Esophagus (tissue), 2 donors: ENCODE data around the gene TAS1R3. TPM values are rescaled to one million over a fixed set of nuclear protein-coding genes. Genes with fewer than 3 reads are reported as not detected.

Source experiments
- H3K27ac ChIP-seq, 2 donors: one replicate each; pipeline ENCODE4 v1.5.1; 2013; ENCODE audit warnings: low read depth in 2 of 2, mild to moderate bottlenecking in 2 of 2, inconsistent platforms in 1 of 2, low read length in 1 of 2, moderate library complexity in 1 of 2
- H3K27me3 ChIP-seq, 2 donors: one replicate each; pipeline ENCODE4 v1.6.1; 2013; ENCODE audit warnings: low read length in 2 of 2, control low read depth in 1 of 2, mild to moderate bottlenecking in 1 of 2; ENCODE audit not compliant: insufficient read depth in 2 of 2, control insufficient read depth in 1 of 2
- H3K36me3 ChIP-seq, 2 donors: one replicate each; pipeline ENCODE4 v1.6.1; 2013; ENCODE audit warnings: low read length in 1 of 2; ENCODE audit not compliant: control insufficient read depth in 2 of 2, insufficient read depth in 2 of 2
- H3K4me1 ChIP-seq, 2 donors: one replicate each; pipeline ENCODE4 v1.6.1; 2013; ENCODE audit warnings: low read length in 1 of 2; ENCODE audit not compliant: control insufficient read depth in 2 of 2, insufficient read depth in 2 of 2
- H3K4me3 ChIP-seq, 2 donors: one replicate each; pipeline ENCODE4 v1.5.1; 2013; ENCODE audit warnings: low read length in 2 of 2, mild to moderate bottlenecking in 2 of 2, low read depth in 1 of 2, moderate library complexity in 1 of 2
- H3K9me3 ChIP-seq, 2 donors: one replicate each; pipeline ENCODE4 v1.6.1; 2013; ENCODE audit warnings: mild to moderate bottlenecking in 2 of 2, low read depth in 1 of 2, low read length in 1 of 2, moderate library complexity in 1 of 2; ENCODE audit not compliant: control insufficient read depth in 2 of 2, insufficient read depth in 1 of 2
- WGBS, 2 donors: extraction: QIAGEN DNeasy Blood & Tissue Kit; methylation state at CpG; one replicate each; pipeline ENCODE4 v1.1.7; 2013; 5-methylcytosine and 5-hydroxymethylcytosine counted together
- polyA plus RNA-seq, 2 donors: library from polyadenylated mRNA; stranded (reverse); fragments of 200-250 nt; gene quantifications; one replicate each; pipeline ENCODE4 v1.2.3, GENCODE V29; 2013
- donor health status: healthy with polysubstance abuse.
- donor health status: Bipolar disorder and iron deficiency.

TAS1R3 gene
- polyA plus RNA-seq, 2 donors = 0.28 to 1.9 TPM

DNA sequence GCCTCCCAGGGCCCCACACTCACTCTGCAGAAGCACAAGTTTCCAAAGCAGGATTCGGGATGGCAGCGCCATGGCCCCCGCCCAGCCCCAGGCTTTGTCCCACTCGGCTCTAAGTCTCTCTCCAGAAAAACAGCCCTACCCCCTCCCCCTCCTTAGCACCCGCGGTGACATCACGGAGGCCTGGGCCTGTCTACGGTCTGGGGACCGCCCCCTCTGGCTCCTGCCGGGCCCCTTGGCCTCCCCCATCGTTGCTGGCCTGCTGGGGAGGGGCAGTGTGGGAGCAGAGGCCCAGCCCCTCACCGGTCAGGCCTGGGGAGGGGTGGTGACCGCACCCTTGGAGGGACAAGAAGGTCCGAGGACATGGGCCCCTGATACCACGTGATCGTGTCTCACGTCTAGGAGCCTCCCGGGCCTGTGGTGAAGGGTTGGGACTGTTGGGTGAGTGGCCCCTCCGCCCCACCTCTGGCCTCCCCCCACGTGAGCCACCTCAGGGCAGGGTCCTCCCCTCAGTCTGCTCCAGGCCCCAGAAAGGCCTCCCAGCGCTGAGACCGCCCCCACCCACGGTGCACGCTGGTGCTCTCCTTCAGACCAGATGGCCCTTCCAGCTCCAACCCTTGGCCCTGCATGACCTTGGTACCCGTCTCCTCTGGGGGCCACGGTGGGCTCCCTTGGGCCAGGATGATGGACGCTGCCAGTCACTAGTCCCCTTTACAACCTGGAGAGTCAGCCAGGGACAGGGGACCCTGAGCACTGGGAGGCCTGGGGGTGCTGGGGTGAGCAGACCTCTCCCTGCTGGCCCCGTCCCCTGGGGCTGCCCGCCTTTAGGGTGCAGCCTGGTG lies 27.6 kb downstream of the TAS1R3 start, which contains the start of gene MXRA8:
MXRA8 (minus strand) TSS at position 123 of the 839 bp plus-strand sequence; CDS start at position 72, 51 bp downstream.
- H3K9me3 ChIP-seq = no peaks in the 10 kb centered on the region
- peaks cover 9 to 19% of the 10 kb centered on the region in 2 donors for H3K4me1 ChIP-seq
- H3K27ac ChIP-seq = peak within 1 kb of the TSS; percentile 74 to 78
- 24 to 31% methylated on average over 29 of the region's 29 CpGs for WGBS, 2 donors
- no peaks in the 10 kb centered on the region for H3K36me3 ChIP-seq
- H3K27me3 ChIP-seq = no peaks in the 10 kb centered on the region
- peak within 1 kb of the TSS; percentile 7 to 34 for H3K4me3 ChIP-seq

DNA sequence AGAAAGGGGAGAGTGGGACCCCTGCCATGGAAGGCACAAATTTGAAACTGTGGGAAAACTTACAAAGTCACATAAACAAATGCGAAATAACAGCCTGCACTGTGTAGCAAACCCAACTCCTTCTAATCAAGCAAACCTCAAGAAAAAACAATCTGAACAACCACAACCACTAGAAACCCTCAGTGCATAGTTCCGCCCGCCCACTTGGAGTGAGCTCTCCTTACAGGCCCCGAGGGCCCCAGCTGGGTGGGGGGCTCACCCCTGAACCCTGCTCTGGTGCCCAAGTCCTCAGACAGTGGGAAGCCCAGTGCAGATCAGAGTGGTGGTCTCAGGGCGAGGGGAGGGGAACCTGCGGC lies 28.2 kb downstream of the TAS1R3 start:
- peaks cover 4 to 14% of the 10 kb centered on the region in 2 donors for H3K4me1 ChIP-seq
- 61% methylated on average over 6 of the region's 6 CpGs for WGBS, 2 donors
- no peaks in the 10 kb centered on the region for H3K9me3 ChIP-seq
- no peaks in the 10 kb centered on the region for H3K27me3 ChIP-seq
- H3K27ac ChIP-seq = peak overlapping the region; percentile 74 to 78
- H3K4me3 ChIP-seq = no peak overlapping the region
- no peaks in the 10 kb centered on the region for H3K36me3 ChIP-seq

GRCh38 chr1:1359664-1360468 lies 28.8 kb downstream of the TAS1R3 start:
- Histone ChIP-seq H3K27ac (peak overlapping the region; percentile 57 to 70), H3K27me3 (no peaks in the 10 kb centered on the region), H3K36me3 (no peaks in the 10 kb centered on the region), H3K4me1 (peaks cover 4 to 12% of the 10 kb centered on the region in 2 donors), H3K9me3 (no peaks in the 10 kb centered on the region), H3K4me3 (no peak overlapping the region)
- WGBS, 2 donors = 56 to 62% methylated on average over 28 of the region's 28 CpGs

DNA sequence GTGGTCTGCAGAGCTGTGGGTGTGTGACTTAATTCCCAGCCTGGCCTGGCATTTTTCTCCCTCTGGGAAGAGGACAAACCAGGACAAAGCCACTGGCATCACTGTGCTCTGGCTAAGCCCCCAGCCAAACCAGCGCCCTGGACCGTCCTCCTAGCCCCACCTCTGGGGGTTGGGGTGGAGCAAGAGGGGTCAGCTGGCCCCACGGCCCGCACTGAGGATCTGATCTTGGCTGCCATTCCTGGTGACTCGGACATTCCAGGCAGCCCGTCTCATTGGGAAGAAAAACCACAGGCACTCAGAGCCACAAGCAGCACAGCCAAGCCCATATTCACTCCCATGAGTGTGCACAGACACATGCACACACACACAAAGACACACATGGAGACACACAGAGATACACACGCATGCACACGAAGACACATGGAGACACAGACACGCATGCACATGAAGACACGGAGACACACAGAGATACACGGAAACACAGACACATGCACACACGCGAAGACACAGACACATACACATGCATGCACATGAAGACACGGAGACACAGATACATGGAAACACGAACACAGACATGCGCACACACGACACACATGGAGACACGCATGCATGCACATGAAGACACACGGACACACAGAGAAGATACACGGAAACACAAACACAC lies 29.6 kb downstream of the TAS1R3 start:
- 67 to 71% methylated on average over 20 of the region's 20 CpGs for WGBS, 2 donors
- Histone ChIP-seq H3K27ac (peak overlapping the region in 1 of 2 donors; percentile 57), H3K27me3 (no peaks in the 10 kb centered on the region), H3K9me3 (no peaks in the 10 kb centered on the region), H3K4me1 (peaks cover 4 to 12% of the 10 kb centered on the region in 2 donors), H3K36me3 (no peaks in the 10 kb centered on the region), H3K4me3 (no peak overlapping the region)

DNA sequence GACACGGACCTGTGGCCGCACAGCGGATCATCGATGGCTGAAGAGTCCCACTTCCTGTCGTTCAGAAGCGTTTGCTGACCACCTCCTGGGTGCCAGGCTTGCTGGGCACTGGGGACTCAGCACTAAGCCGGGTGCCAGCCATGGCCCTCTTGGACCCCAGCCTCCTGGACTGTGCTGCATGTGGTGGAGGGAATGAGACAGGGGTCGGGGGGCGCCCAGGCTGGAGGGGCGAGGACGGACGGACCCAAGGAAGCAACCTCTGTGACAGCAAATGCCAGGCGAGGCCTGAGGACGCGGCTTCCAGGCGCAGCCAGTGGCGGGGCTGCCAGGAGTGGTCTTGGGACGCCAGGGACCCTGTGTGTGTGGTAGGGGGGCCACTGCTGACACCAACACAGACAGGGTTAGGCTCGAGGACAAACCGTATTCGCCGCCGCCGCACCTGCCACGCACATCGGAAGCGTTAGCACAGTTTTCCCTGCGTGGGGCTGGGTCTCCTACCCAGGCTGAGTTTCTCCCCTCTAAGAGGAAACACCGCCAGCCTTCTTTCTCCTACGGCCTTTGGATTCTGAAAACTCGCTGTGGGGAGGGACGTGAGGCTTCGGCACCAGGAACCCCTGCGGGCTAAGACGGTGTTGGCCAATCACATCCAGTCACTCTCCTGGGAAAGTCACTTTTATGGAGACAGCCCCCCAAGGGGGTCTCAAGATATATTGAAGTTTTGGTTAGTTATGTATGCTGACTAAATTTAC lies 30.3 kb downstream of the TAS1R3 start:
- peaks cover 4 to 12% of the 10 kb centered on the region in 2 donors for H3K4me1 ChIP-seq
- H3K27me3 ChIP-seq = no peaks in the 10 kb centered on the region
- H3K9me3 ChIP-seq = no peaks in the 10 kb centered on the region
- 73 to 76% methylated on average over 32 to 35 of the region's 35 CpGs for WGBS, 2 donors
- no peaks in the 10 kb centered on the region for H3K36me3 ChIP-seq
- H3K27ac ChIP-seq = peak overlapping the region; percentile 24 to 48
- H3K4me3 ChIP-seq = no peak overlapping the region

- Histone ChIP-seq H3K4me3 (no peak overlapping the region), H3K27ac (peak overlapping the region; percentile 13 to 14), H3K36me3 (no peaks in the 10 kb centered on the region), H3K27me3 (no peaks in the 10 kb centered on the region), H3K9me3 (peaks cover 0 to 4% of the 10 kb centered on the region in 2 donors), H3K4me1 (peaks cover 0 to 8% of the 10 kb centered on the region in 2 donors)
- WGBS, 2 donors = 26 to 30% methylated on average over 13 of the region's 13 CpGs
Observed at GRCh38 chr1:1361982-1362423, 30.9 kb downstream of the TAS1R3 start.

DNA sequence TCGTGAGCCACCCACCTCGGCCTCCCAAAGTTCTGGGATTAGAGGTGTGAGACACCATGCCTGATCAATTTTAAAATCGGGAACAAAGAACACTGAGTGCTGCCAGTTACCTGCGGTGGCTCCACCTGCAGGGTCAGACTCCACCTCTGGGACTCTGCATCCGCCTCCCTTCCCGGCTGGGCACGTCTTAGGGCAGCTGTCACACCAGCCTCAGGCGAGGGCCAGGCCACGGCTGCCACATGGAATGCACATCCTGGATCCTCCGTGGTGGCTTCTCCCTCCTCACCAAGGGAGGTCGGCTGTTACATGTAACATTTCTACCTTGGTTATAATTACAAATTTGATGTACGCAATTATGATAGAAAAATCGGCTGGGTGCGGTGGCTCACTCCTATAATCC lies 33.2 kb downstream of the TAS1R3 start:
- Histone ChIP-seq H3K27ac (no peak overlapping the region), H3K4me3 (no peak overlapping the region), H3K9me3 (peaks cover 0 to 5% of the 10 kb centered on the region in 2 donors), H3K36me3 (no peaks in the 10 kb centered on the region), H3K4me1 (no peaks in the 10 kb centered on the region), H3K27me3 (no peaks in the 10 kb centered on the region)
- 65 to 68% methylated on average over 14 of the region's 14 CpGs for WGBS, 2 donors

DNA sequence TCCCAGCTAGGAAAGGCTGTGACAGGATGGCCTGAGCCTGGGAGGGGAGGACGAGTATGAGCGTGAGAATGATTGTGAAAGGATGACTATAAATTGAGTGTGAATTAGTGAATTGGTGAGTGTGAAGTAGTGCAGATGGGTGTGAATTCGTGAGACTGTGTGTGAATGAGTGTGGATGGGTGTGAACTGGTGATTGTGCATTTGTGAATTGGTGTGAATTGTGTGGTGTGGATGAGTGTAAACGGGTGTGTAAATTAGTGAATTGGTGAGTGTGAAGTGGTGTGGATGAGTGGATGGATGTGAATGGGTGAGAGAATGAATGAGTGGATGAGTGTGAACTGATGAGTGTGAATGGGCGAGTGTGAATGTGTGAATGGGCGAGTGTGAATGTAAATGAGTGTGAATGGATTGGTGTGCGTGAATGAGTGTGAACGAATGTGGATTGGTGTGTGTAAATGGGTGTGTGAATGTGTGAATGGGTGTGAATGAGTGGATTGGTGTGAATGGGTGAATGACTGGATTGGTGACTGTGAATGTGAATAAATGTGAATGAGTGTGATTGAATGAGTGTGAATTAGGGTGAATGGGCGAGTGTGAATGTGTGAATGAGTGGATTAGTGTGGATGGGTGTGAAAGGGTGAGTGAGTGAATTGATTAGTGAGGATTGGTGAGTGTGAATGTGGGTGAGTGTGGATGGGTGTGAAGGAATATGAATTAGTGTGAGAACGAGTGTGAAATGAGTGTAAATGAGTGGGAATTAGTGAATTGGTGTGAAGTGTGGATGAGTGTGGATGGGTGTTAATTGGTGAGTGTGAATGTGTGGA lies 35.0 kb downstream of the TAS1R3 start:
- Histone ChIP-seq H3K4me1 (no peaks in the 10 kb centered on the region), H3K27ac (no peak overlapping the region), H3K27me3 (no peaks in the 10 kb centered on the region), H3K4me3 (no peak overlapping the region), H3K9me3 (peaks cover 0 to 5% of the 10 kb centered on the region in 2 donors), H3K36me3 (no peaks in the 10 kb centered on the region)
- WGBS, 2 donors = 83 to 84% methylated on average over 10 of the region's 10 CpGs
